ENCODE results near the gene SMYD4. TPM values are rescaled to one million over a fixed set of nuclear protein-coding genes. Genes with fewer than 3 reads are reported as not detected.

Gene SMYD4
- total RNA-seq, 1 donor from 2014 or later: 7.6 TPM

DNA sequence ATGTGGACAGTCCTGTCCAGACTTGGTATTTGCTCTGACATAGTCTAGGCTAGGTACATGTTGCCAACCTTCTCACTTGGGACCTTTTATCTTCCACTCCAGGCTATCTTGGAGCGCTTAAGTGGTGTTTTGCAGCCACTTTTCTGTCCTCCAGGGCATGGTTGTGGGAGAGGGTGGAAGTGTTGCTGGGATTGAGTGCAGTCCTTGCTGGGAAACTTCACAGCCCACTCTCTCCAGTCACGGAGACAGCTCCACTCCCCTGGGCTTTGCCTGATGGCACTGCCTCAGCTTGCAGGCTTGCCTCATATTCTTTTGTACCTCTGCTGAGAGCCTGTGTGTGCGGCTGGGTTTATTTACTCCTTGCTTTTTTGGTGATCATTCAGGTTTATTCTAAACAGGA lies 17.5 kb upstream of the SMYD4 start:
- intact Hi-C loops (cut with DNase I): no loop called here
- no peak overlapping the region for H3K27ac ChIP-seq
- no peaks in the 10 kb centered on the region for H3K27me3 ChIP-seq
- TF ChIP-seq, protein P1, sequence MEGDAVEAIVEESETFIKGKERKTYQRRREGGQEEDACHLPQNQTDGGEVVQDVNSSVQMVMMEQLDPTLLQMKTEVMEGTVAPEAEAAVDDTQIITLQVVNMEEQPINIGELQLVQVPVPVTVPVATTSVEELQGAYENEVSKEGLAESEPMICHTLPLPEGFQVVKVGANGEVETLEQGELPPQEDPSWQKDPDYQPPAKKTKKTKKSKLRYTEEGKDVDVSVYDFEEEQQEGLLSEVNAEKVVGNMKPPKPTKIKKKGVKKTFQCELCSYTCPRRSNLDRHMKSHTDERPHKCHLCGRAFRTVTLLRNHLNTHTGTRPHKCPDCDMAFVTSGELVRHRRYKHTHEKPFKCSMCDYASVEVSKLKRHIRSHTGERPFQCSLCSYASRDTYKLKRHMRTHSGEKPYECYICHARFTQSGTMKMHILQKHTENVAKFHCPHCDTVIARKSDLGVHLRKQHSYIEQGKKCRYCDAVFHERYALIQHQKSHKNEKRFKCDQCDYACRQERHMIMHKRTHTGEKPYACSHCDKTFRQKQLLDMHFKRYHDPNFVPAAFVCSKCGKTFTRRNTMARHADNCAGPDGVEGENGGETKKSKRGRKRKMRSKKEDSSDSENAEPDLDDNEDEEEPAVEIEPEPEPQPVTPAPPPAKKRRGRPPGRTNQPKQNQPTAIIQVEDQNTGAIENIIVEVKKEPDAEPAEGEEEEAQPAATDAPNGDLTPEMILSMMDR (IDR thresholded peaks at IDR 0.05): no peak
- no peaks in the 10 kb centered on the region for H3K4me1 ChIP-seq
- no peak for DNase-seq (ENCODE audit: low spot score in 2 of 2)
- H3K36me3 ChIP-seq: peaks cover 47 to 50% of the 10 kb centered on the region in 2 donors
- no peak overlapping the region for H3K4me3 ChIP-seq
- H3K9me3 ChIP-seq: no peaks in the 10 kb centered on the region

DNA sequence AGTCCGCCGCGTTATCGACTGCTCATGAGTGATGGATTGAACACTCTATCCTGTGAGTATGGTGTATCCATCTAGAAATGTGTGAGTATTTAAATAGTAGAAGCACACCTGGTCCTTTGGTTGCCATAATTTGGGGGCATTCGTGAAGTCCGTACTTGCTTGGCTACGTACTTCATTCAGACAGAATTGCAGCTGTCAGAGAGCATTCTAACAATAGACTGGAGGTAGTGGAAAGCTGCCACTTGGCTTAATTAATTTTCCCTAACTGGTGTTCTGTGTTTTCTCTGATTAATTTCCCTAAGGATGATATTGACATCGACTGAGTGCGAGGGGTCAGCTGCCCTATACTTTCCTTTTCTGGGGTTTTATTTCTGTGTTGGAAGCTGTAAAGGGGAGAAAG lies 14.2 kb upstream of the SMYD4 start:
- H3K4me3 ChIP-seq: no peak overlapping the region
- TF ChIP-seq, protein P1 (IDR thresholded peaks at IDR 0.05): no peak
- H3K36me3 ChIP-seq: peaks cover 37 to 50% of the 10 kb centered on the region in 2 donors
- intact Hi-C loops (cut with DNase I): no loop called here
- H3K27me3 ChIP-seq: no peaks in the 10 kb centered on the region
- DNase-seq (ENCODE audit: low spot score in 2 of 2): no peak
- H3K9me3 ChIP-seq: no peaks in the 10 kb centered on the region
- no peak overlapping the region for H3K27ac ChIP-seq
- no peaks in the 10 kb centered on the region for H3K4me1 ChIP-seq

DNA sequence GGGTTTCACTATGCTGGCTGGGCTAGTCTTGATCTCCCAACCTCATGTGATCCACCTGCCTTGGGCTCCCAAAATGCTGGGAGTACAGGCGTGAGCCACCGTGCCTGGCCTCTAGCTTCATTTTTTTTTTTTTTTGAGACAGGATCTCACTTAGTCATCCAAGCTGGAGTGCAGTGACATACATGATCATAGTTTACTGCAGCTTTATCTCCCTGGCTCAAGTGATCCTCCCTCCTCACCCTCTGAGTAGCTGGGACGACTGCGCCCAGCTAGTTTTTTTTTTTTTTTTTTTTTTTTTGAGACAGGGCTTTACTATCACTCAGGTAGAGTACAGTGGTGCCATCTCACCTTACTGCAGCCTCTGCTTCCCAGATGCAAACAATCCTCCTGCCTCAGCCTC lies 9.8 kb upstream of the SMYD4 start:
- H3K4me3 ChIP-seq: no peak overlapping the region
- DNase-seq (ENCODE audit: low spot score in 2 of 2): no peak
- TF ChIP-seq, protein P1 (IDR thresholded peaks at IDR 0.05): no peak
- intact Hi-C loops (cut with DNase I): no loop called here
- H3K27ac ChIP-seq: no peak overlapping the region
- H3K9me3 ChIP-seq: no peaks in the 10 kb centered on the region
- H3K36me3 ChIP-seq: peaks cover 14 to 19% of the 10 kb centered on the region in 2 donors
- no peaks in the 10 kb centered on the region for H3K4me1 ChIP-seq
- no peaks in the 10 kb centered on the region for H3K27me3 ChIP-seq

DNA sequence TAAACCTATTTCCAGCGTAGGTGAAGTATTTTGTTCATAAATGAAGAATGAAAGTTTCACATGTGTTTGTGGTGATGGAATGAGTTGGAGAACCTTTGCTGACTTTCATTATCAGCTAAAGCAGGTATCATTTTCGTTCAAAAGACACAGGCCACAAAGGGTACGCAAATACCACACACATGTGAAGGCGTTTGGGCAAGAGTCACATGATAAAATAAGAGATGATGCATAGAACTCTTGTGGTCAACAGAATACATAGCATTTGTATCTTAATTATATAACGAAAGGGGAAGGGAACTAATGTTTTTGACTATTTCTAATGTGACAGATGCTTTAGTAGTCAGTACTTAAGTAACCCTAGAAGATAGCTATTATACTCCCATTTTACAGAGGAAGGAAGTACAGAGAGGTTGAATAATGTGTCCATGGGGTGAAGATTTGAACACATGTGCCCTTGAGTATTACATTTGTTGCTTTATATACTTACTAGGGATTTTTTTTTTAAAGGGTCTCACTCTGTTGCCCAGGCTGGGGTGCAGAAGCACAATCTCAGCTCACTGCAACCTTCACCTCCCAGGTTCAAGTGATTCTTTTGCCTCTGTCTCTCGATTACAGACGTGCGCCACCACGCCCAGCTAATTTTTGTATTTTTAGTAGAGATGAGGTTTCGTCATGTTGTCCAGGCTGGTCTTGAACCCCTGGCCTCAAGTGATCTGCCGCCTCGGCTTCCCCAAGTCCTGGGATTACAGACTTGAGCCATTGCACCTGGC lies 4.9 kb upstream of the SMYD4 start:
- Histone ChIP-seq H3K9me3 (no peaks in the 10 kb centered on the region), H3K4me3 (no peak overlapping the region), H3K36me3 (peaks cover 0 to 4% of the 10 kb centered on the region in 2 donors), H3K27me3 (no peaks in the 10 kb centered on the region), H3K27ac (no peak overlapping the region), H3K4me1 (peaks cover 0 to 5% of the 10 kb centered on the region in 2 donors)
- intact Hi-C loops (cut with DNase I): no loop called here
- no peak for DNase-seq (ENCODE audit: low spot score in 2 of 2)
- TF ChIP-seq, protein P1 (IDR thresholded peaks at IDR 0.05): no peak

DNA sequence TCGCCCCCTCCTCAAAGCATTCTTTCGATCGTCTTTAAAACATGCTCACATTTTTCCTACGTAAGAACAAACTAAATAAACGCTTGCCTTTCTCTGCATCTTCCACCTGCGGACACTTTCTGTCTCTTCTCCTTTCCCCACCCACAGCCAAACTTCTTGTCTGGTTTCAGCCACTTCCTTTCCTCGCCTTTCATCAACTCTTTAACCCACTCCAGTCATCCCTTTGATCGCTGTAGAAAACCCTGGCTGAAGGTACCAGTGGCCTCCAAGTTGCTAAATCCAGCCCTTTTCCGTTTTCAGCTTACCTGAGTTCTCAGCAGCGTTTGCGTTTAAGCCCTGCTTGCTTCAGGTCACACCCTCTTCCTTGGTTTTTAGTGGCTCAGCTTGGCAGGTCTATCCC lies 586 bp upstream of the SMYD4 start:
- Histone ChIP-seq H3K27me3 (no peaks in the 10 kb centered on the region), H3K27ac (peak overlapping the region; percentile 80 to 81), H3K36me3 (peaks cover 11 to 14% of the 10 kb centered on the region in 2 donors), H3K4me3 (peak overlapping the region; percentile 90 to 95), H3K4me1 (peaks cover 0 to 8% of the 10 kb centered on the region in 2 donors), H3K9me3 (no peaks in the 10 kb centered on the region)
- intact Hi-C loops (cut with DNase I): loop anchor here (2.0 kb wide), 1 partner anchor 105 kb away; the partner anchor contains the start of gene WDR81
- TF ChIP-seq, protein P1 (IDR thresholded peaks at IDR 0.05): no peak
- no peak for DNase-seq (ENCODE audit: low spot score in 2 of 2)

All from ascending aorta (tissue), 2 donors.